Activated B cell treated with CpG ODN at 0.5 μM for 24 hours (primary cell): ENCODE measurements around the gene PLCXD1. TPM values are rescaled to one million over a fixed set of nuclear protein-coding genes. Genes with fewer than 3 reads are reported as not detected.
"Not testable (repeated sequence)": the region's sequence is repeated elsewhere in the genome, so short reads cannot be mapped to it uniquely, and the experiment has no call there.

Experiments used
- ATAC-seq: fragments of 200-7000 bp; cut with Tn5 transposase; one replicate; pipeline ENCODE4 v1.10.0; 2021; ENCODE audit warnings: low read depth, mild to moderate bottlenecking, moderate library complexity
- CTCF ChIA-PET: fragments of 350-600 bp; sonication (Branson Sonifier 250); formaldehyde crosslinking; loops from one replicate; lab custom pipeline; 2021; ENCODE audit warnings: antibody characterized with exemption; lab: Charles Lee
- POLR2A ChIA-PET: fragments of 350-600 bp; sonication (Branson Sonifier 250); formaldehyde crosslinking; loops from one replicate; lab custom pipeline; 2021; ENCODE audit warnings: antibody characterized with exemption; lab: Charles Lee
- DNase-seq: peaks from one replicate; pipeline ENCODE4 v3.0.0; 2022
- H3K27ac Mint-ChIP-seq: one replicate; pipeline ENCODE4 v1.8.0; 2020; ENCODE audit warnings: mixed read lengths
- H3K27me3 Mint-ChIP-seq: one replicate; pipeline ENCODE4 v1.8.0; 2021; ENCODE audit warnings: mixed read lengths
- H3K36me3 Mint-ChIP-seq: one replicate; pipeline ENCODE4 v1.8.0; 2021; ENCODE audit warnings: low read depth, mixed read lengths
- H3K4me1 Mint-ChIP-seq: one replicate; pipeline ENCODE4 v1.8.0; 2021; ENCODE audit warnings: mixed read lengths
- H3K4me3 Mint-ChIP-seq: one replicate; pipeline ENCODE4 v1.8.0; 2020; ENCODE audit warnings: mild to moderate bottlenecking, mixed read lengths
- H3K9me3 Mint-ChIP-seq: one replicate; pipeline ENCODE4 v1.8.0; 2020; ENCODE audit warnings: mixed read lengths
- intact Hi-C: fragments of 100-400 bp; cut with micrococcal nuclease; formaldehyde crosslinking; loops from one replicate; pipeline ENCODE4 v1.15.1; 2024
- total RNA-seq: library from RNA; stranded (reverse); gene quantifications from 2 replicates; pipeline ENCODE4 v1.2.3, GENCODE V29; 2022
- TF ChIP-seq, protein P1 (sequence below): fragments of 200-600 bp; IDR thresholded peaks from one replicate; pipeline ENCODE4 v1.8.0; 2022; ENCODE audit warnings: antibody characterized with exemption, mild to moderate bottlenecking

The PLCXD1 gene
- total RNA-seq, 1 donor from 2014 or later = 23.8 TPM

DNA sequence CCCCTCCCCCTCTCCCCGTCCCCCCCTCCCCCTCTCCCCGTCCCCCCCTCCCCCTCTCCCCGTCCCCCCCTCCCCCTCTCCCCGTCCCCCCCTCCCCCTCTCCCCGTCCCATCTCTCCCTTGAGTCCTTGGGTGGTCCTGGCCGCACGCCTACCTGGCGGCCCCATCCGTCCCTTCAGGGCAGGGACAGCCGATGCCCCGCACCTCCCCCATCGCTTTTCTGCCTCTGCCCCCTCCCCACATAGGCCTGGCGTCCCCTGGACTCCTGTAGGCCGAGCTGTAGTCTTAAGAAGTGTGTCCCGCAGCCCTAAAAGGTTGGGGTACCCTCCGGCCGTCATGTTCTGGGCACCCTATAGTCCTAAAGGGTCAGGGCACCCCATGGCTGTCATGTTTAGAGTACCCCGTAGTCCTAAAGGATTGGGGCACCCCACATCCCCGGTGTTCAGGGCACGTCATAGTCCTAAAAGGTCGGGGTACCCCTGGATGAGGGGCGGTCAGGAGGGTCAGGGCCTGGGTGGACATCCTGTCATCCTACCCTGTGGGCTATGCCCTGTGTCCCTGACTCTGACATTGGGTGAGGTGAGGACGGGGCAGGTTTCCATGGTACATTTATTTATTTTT, 48.2 kb downstream of the PLCXD1 start:
- CTCF ChIA-PET = no interaction called here
- POLR2A ChIA-PET = no interaction called here
- Mint-ChIP-seq H3K4me1 (peaks cover 6% of the 10 kb centered on the region), H3K36me3 (no peaks in the 10 kb centered on the region), H3K9me3 (no peaks in the 10 kb centered on the region), H3K27me3 (peaks cover 2% of the 10 kb centered on the region), H3K4me3 (no peak overlapping the region), H3K27ac (no peak overlapping the region)
- intact Hi-C loops = no loop called here
- no peak for DNase-seq
- TF ChIP-seq, protein P1, sequence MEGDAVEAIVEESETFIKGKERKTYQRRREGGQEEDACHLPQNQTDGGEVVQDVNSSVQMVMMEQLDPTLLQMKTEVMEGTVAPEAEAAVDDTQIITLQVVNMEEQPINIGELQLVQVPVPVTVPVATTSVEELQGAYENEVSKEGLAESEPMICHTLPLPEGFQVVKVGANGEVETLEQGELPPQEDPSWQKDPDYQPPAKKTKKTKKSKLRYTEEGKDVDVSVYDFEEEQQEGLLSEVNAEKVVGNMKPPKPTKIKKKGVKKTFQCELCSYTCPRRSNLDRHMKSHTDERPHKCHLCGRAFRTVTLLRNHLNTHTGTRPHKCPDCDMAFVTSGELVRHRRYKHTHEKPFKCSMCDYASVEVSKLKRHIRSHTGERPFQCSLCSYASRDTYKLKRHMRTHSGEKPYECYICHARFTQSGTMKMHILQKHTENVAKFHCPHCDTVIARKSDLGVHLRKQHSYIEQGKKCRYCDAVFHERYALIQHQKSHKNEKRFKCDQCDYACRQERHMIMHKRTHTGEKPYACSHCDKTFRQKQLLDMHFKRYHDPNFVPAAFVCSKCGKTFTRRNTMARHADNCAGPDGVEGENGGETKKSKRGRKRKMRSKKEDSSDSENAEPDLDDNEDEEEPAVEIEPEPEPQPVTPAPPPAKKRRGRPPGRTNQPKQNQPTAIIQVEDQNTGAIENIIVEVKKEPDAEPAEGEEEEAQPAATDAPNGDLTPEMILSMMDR = no peak
- no peak for ATAC-seq

DNA sequence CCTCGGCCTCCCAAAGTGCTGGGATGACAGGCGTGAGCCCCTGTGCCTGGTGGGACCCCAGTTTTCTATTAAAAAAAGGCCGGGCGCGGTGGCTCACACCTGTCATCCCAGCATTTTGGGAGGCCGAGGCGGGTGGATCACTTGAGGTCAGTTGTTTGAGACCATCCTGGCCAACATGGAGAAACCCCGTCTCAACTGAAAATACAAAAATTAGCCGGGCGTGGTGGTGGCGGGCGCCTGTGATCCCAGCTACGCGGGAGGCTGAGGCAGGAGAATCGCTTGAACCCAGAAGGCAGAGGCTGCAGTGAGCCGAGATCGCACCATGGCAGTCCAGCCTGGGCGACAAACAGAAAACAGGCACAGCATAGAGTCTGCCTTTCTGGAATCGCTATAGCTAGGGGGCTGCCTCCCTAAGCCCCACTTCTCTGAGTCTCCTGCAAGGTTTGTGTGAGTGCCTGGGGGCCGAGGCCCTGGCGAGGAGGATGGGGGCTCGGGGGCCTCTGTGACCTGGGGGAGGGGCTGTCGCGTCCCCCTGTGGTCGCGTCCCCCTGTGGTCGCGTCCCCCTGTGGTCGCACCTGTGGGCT, 49.1 kb downstream of the PLCXD1 start:
- H3K27ac Mint-ChIP-seq, DNase-seq, POLR2A ChIA-PET, H3K4me1 Mint-ChIP-seq, H3K36me3 Mint-ChIP-seq, intact Hi-C loops, ATAC-seq, H3K27me3 Mint-ChIP-seq, CTCF ChIA-PET, H3K9me3 Mint-ChIP-seq, H3K4me3 Mint-ChIP-seq: not testable (repeated sequence)

DNA sequence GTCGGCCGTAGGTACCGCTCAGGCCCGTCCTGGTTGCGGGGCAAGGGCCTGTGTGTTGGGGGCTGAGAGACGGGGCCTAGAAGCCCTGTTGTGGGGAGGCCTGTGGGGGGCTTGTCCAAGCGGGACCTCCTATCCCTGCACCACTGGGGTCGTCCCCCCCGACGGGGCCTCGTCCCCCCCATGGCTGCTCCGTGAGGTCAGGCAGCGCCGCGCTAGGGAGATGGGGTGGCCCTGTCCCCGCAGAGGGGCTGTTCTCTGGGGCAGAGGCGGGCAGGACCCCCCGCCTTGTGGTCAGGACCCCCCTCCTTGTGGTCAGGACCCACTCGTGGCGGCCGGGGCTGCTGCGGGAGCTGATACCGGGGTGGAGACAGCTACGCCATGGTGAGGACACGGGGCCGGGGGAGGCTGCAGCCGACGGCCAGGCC, 49.6 kb downstream of the PLCXD1 start:
- Mint-ChIP-seq H3K27ac (no peak overlapping the region), H3K36me3 (peaks cover 3% of the 10 kb centered on the region), H3K4me3 (no peak overlapping the region), H3K27me3 (no peaks in the 10 kb centered on the region), H3K4me1 (peaks cover 4% of the 10 kb centered on the region), H3K9me3 (no peaks in the 10 kb centered on the region)
- TF ChIP-seq, protein P1 = no peak
- intact Hi-C loops = no loop called here
- no peak for DNase-seq
- CTCF ChIA-PET = no interaction called here
- POLR2A ChIA-PET = no interaction called here
- no peak for ATAC-seq

DNA sequence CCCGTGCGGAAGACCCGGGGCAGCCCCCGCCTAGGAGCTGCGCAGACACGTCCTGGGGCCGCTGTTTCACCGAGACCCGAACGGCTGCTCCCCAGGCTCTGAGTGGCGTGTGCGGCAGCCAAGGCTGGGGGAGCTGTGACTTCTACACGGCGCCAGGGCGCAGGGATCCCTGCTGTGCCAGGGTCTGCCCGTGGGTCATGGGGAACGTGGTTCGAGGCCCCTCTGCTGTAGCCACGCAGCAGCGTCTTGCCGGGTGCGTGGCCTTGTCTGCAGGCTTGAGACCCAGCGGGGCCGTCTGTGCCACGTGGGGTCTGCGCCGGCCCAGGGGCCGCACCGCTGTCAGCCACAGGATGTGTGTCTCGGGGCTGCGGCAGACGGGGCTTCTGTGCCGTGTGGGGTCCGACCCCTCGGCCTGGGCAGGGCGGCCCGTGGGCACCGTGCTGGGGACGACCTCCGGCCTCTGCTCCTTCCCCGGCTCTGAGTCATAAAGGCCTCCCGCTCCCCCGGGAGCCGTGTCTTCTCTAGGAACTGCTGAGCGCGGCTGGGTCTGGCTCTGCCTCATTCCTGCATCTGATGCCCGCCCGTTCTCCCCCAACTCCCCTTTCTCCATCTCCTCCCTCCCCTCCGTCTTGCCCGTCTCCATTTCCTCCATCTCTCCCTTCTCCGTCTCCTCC, 50.1 kb downstream of the PLCXD1 start:
- no peak overlapping the region for H3K4me3 Mint-ChIP-seq
- TF ChIP-seq, protein P1 = no peak

DNA sequence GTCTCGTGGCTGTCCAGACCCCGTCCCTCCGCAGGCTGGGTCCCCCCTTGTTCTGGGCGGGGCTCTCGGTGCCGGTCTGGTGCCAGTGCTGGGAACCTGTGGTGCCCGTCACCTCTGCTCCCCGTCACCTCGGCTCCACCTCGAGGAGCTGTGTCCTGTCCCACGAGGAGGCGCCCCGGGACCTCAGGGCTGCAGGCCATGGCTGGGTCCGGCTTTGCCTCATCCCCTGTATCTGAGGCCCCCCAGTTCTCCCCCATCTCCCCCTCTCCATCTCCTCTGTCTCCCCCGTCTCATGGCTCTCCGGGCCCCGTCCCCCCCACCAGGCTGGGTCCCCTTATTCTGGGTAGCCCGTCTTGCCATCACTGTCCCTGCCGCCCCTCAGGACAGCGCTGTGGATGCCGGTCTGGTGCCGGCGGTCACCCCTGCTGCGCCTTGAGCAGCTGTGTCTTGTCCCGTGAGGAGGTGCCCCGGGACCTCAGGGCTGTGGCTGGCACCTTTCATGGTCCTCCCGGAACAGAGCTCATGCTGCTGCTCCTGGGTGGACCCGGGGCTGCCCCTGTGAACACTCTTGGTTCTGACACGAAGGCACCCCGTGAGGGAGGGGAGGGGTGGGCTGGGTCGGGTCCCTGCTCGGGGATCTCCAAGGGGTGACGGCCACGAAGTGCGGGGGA, 50.8 kb downstream of the PLCXD1 start:
- CTCF ChIA-PET = no interaction called here
- H3K4me3 Mint-ChIP-seq = no peak overlapping the region
- no peak overlapping the region for H3K27ac Mint-ChIP-seq
- peaks cover 12% of the 10 kb centered on the region for H3K36me3 Mint-ChIP-seq
- intact Hi-C loops = no loop called here
- POLR2A ChIA-PET = no interaction called here
- TF ChIP-seq, protein P1 = no peak
- peaks cover 4% of the 10 kb centered on the region for H3K4me1 Mint-ChIP-seq
- H3K9me3 Mint-ChIP-seq = no peaks in the 10 kb centered on the region
- H3K27me3 Mint-ChIP-seq = no peaks in the 10 kb centered on the region
- no peak for DNase-seq
- ATAC-seq = no peak

More for the DNA sequence above, 50.1 kb downstream of the PLCXD1 start:
- Mint-ChIP-seq H3K9me3 (no peaks in the 10 kb centered on the region), H3K36me3 (peaks cover 5% of the 10 kb centered on the region), H3K4me1 (peaks cover 4% of the 10 kb centered on the region), H3K27me3 (no peaks in the 10 kb centered on the region), H3K27ac (no peak overlapping the region)
- DNase-seq (no peak), ATAC-seq (peak; percentile 49)
- CTCF ChIA-PET = no interaction called here
- POLR2A ChIA-PET = no interaction called here
- intact Hi-C loops = no loop called here
